A204.1 (cell line): ENCODE measurements around the gene PRKAR2B.

Experiments used
- FAIRE-seq: peaks from 2 replicates; lab custom pipeline; 2012; peaks lifted over from hg19 to GRCh38; lab: Jason Lieb, UNC

Gene PRKAR2B

GRCh38 chr7:107186240-107186639 lies 141.7 kb downstream of the PRKAR2B start:
- no peak for FAIRE-seq

GRCh38 chr7:107187774-107188173 lies 143.3 kb downstream of the PRKAR2B start:
- no peak for FAIRE-seq

DNA sequence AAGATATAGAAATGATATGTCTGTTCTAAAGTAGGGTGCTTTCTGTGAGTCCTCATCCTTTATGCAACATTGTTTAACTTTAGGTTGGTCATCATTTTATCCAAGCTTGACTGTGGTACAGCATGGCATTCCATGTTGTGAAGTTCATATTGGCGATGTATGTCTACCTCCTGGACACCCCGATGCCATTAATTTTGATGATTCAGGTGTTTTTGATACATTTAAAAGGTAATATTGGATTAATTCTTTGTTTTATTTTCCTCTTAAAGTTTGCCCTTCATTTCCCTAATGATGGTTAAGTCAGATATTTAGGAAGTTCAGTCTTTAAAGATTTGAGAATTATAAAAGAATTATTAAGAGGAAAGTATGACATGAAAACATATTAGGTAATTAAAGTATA lies 145.6 kb downstream of the PRKAR2B start:
- FAIRE-seq, result peak; percentile 70

DNA sequence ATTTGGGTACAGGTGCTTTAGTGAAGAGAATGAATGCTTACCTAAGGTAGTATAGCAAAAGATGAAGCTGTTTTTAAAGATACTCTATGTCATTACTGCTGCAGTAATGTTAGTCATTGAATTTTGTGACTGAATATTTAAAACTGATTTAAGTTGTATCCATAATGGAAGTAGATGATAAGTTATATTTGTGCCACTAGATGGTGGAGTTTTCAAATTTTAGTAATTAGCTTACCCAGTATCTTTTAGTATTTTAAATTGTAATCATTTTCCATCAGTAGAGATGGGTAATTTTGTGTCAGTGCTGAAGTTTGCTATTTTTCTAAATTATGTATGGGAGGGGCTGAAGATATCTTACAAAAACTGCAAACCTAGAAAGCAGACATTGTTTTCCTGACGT lies 149.5 kb downstream of the PRKAR2B start:
- peak; percentile 75 for FAIRE-seq

DNA sequence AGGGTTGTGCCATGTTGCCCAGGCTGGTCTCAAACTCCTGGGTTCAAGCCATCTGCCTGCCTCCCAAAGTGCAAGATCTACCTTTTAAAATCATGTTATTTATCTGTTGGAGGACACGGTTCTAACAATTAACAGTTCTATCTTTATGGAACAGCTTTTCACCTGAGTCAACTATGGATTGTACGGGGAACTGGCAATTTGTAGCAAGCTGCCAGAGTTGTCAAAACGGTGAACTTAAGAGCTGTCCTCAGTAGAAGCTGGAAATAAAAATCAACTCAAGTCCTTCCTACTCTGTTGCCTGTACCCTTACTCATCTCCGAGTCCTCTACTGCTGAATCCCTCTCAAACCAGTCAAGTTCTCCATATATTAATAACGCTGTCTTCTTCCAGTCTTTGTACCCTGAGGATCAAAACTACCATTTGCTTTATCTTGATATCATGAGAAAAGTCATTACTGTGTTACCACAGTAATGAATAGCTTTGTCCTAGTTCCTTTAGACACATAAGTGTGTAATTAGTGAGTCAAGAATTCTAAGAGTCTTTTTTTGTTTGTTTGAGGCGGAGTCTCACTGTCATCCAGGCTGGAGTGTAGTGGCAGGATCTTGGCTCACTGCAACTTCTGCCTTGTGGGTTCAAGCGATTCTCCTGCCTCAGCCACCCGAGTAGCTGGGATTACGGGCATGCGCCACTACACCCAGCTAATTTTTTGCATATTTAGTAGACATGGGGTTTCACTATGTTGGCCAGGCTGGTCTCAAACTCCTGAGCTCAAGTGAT lies 152.5 kb downstream of the PRKAR2B start:
- FAIRE-seq, result no peak

DNA sequence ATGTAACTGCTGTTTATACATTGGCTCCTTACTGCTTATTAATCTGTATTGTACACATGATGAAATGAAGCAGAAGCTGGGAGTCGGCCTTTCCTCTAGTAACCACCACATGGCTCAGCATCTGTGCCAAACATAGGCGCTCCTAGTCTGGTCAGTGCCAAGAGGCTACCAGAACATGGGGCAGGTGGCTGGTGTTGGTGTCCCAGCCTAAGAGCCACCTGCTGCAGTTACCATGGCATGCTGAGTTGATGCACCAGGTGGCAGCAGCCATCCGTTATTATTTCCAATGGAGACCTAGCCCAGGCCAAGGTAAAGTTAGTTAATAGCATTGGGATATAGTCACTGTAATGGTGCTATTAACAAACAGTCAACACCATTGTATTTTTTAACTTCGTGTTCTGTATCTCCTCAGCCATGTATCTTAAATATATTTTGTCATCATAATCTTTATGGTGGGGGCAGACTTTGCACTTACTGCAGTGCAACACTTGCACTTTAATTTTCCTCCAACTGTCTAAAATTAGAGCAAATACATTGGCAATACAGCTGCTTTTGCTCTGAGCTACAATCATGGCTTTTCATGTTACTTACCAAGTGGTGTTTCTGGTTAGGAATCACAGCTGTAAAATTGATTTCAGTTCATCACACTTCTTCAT lies 157.4 kb downstream of the PRKAR2B start:
- FAIRE-seq, result no peak

- no peak for FAIRE-seq
Observed at GRCh38 chr7:107203607-107204006, 159.1 kb downstream of the PRKAR2B start.

- FAIRE-seq, result no peak
Observed at GRCh38 chr7:107206136-107206535, 161.6 kb downstream of the PRKAR2B start.

GRCh38 chr7:107206706-107207105 lies 162.2 kb downstream of the PRKAR2B start:
- no peak for FAIRE-seq

GRCh38 chr7:107207459-107207858 lies 163.0 kb downstream of the PRKAR2B start:
- FAIRE-seq, result no peak

DNA sequence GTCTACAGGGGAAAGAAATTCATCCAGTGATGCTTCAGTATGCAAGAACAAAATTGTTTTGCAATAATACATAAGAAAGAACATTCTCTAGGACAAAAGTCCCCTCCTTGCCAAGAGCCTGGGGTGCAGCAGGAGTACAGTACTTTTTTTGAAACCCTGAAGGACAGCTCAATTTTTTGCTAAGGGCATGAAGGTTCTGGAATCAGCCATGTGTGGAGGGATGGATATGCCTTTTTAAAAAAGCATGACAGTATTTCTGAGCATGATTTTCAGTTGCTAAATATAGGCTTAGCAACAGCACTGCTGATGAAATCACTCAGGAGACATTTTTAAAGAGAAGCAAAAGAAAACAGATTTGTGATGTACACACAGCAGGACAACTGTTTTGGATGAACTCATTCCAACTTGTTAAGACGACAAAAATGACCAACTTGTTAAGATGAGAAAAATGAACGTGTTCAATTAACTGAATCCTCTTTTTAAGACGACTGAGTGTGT lies 163.6 kb downstream of the PRKAR2B start:
- no peak for FAIRE-seq

GRCh38 chr7:107208563-107208962 lies 164.1 kb downstream of the PRKAR2B start:
- FAIRE-seq, result no peak

DNA sequence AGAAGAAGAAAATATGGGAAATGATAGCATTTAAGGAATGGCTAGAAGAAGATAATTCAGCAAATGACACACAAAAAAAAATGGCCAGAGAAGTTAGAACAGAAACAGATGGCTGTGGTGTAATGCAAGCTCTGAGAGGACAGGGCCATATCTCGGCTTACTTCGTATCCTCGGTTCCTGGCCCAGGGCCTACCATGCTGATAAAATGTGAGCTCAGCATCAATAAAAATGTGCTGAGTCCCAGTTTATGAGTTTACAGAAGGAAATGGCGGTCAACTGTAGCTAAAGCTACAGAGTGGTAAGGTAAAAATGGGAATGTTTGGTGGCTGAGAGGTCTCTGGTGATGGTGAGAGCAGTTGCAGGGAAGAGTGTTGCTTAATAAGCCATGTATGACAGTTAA lies 165.1 kb downstream of the PRKAR2B start:
- FAIRE-seq, result no peak

DNA sequence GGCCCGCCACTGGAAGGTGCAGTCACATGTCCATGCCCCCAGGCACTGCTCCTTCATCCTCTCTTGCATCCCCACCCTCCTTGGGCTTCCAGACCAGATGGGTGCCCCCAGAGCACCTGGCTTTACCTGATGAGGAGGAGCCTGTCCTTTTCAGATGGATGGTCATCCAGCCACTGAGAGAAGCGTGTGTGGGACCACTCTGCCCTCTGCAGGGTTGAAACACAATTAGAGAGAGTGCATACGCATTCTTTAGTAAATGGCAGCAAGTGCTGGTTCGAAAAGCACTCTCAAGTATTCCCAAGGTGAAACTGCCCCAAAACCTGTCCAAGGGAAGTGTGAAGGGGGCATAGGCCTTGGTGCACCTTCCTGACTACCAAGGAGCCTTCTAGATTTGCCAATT lies 165.9 kb downstream of the PRKAR2B start:
- FAIRE-seq, result no peak
